ENCODE results near the gene PRR29.
A peak's percentile ranks its signal among the peaks of the same experiment; 100 is the strongest.

Gene PRR29

GRCh38 chr17:63998050-63998720, at the start of gene PRR29:
Gene PRR29 (plus strand): TSS chr17:63998351. CDS start chr17:63998365, 14 bp downstream.
- DNase-seq (ENCODE audit: low read depth in 2 of 2), result peak in 1 of 2 donors; percentile 51

- DNase-seq (ENCODE audit: low read depth in 2 of 2), result no peak
These were observed 49.6 kb upstream of the PRR29 start for GRCh38 chr17:63948521-63948920.

- DNase-seq (ENCODE audit: low read depth in 2 of 2), result no peak
These were observed 48.4 kb upstream of the PRR29 start for GRCh38 chr17:63949576-63950250.

GRCh38 chr17:63950940-63951907, 46.9 kb upstream of the PRR29 start:
- DNase-seq (ENCODE audit: low read depth in 2 of 2), result no peak

- no peak for DNase-seq (ENCODE audit: low read depth in 2 of 2)
These were observed 43.6 kb upstream of the PRR29 start for GRCh38 chr17:63954402-63955063.

GRCh38 chr17:63955232-63955631, 42.9 kb upstream of the PRR29 start:
- DNase-seq (ENCODE audit: low read depth in 2 of 2), result no peak

GRCh38 chr17:63955791-63956190, 42.4 kb upstream of the PRR29 start:
- DNase-seq (ENCODE audit: low read depth in 2 of 2), result no peak

GRCh38 chr17:63956296-63956920, 41.7 kb upstream of the PRR29 start:
- no peak for DNase-seq (ENCODE audit: low read depth in 2 of 2)

- DNase-seq (ENCODE audit: low read depth in 2 of 2), result no peak
These were observed 38.1 kb upstream of the PRR29 start for GRCh38 chr17:63960006-63960405.

GRCh38 chr17:63960430-63960829, 37.7 kb upstream of the PRR29 start:
- DNase-seq (ENCODE audit: low read depth in 2 of 2), result no peak

GRCh38 chr17:63961355-63962212, 36.6 kb upstream of the PRR29 start:
- no peak for DNase-seq (ENCODE audit: low read depth in 2 of 2)

GRCh38 chr17:63962298-63962744, 35.8 kb upstream of the PRR29 start:
- DNase-seq (ENCODE audit: low read depth in 2 of 2), result no peak

GRCh38 chr17:63963123-63963522, 35.0 kb upstream of the PRR29 start:
- no peak for DNase-seq (ENCODE audit: low read depth in 2 of 2)

GRCh38 chr17:63966646-63967264, 31.4 kb upstream of the PRR29 start:
- no peak for DNase-seq (ENCODE audit: low read depth in 2 of 2)

- DNase-seq (ENCODE audit: low read depth in 2 of 2), result no peak
These were observed 30.2 kb upstream of the PRR29 start for GRCh38 chr17:63967953-63968352.

- no peak for DNase-seq (ENCODE audit: low read depth in 2 of 2)
These were observed 28.9 kb upstream of the PRR29 start for GRCh38 chr17:63969278-63969677.

- no peak for DNase-seq (ENCODE audit: low read depth in 2 of 2)
These were observed 25.4 kb upstream of the PRR29 start, which contains the start of gene SCN4A for GRCh38 chr17:63972796-63973195. Gene SCN4A (minus strand): TSS chr17:63972918. CDS start chr17:63972841, 77 bp downstream.

- no peak for DNase-seq (ENCODE audit: low read depth in 2 of 2)
These were observed 24.9 kb upstream of the PRR29 start for GRCh38 chr17:63973247-63973646.

GRCh38 chr17:63973930-63974593, 24.1 kb upstream of the PRR29 start:
- no peak for DNase-seq (ENCODE audit: low read depth in 2 of 2)

Data from stimulated activated CD4-positive, alpha-beta T cell treated with anti-CD3 and anti-CD28 coated beads, Interleukin-1b, Interleukin-23, amount 100 ng/mL, for 1 hour (primary cell).